DMS 273 (cell line): ENCODE results near the gene ETFBKMT.
"Not testable (repeated sequence)": the region's sequence is repeated elsewhere in the genome, so short reads cannot be mapped to it uniquely, and the experiment has no call there.

Experiments
- DNase-seq: peaks from one replicate; lab custom pipeline; 2025; ENCODE audit not compliant: unreplicated experiment; lab: John Stamatoyannopoulos, UW

The ETFBKMT gene

GRCh38 chr12:31655208-31655607, 4.3 kb upstream of the ETFBKMT start:
- no peak for DNase-seq

- DNase-seq: no peak
Measured at GRCh38 chr12:31655792-31656191, 3.7 kb upstream of the ETFBKMT start.

GRCh38 chr12:31658471-31659086, 909 bp upstream of the ETFBKMT start:
- no peak for DNase-seq

GRCh38 chr12:31662176-31662849, 2.8 kb downstream of the ETFBKMT start:
- no peak for DNase-seq

- DNase-seq: no peak
Measured at GRCh38 chr12:31663576-31663975, 4.1 kb downstream of the ETFBKMT start.

- no peak for DNase-seq
Measured at GRCh38 chr12:31664038-31664437, 4.5 kb downstream of the ETFBKMT start.

DNA sequence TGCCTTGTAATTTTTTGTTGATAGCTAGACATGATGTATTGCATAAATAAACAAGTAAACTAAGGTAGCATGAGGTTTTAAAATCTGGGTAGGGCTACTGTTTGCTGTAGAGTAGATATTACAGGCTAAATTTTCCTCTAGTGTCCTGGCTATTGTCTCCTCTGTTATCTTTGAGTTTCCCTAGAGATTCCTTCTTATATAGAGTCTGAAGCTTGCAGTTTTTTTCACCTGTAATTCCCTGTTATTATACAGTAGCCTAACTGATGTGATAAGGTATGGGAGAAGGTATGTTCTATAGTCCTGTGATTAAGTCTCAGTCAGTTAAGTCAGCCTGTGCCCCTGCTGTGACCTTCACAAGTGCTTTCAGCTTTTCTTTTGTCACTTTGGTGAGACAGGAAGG, 9.5 kb downstream of the ETFBKMT start:
- no peak for DNase-seq

DNA sequence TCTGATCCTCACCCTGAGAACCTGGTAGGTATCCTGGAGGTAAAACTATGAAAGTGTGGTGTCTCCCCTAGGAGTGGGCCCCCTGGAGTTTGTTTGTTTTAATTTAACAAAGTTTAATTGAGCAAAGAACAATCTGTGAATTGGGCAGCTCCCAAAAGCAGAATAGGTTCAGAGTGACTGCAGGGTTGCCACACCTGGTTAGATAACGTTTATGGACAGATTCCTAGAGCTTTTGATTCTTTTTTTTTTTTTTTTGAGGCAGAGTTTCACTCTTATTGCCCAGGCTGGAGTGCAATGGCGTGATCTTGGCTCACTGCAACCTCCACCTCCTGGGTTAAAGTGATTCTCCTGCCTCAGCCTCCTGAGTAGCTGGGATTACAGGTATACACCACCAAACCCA, 10.1 kb downstream of the ETFBKMT start:
- DNase-seq: not testable (repeated sequence)

- DNase-seq: no peak
Measured at GRCh38 chr12:31672521-31672920, 13.0 kb downstream of the ETFBKMT start.

GRCh38 chr12:31682136-31682962, 22.9 kb downstream of the ETFBKMT start:
- DNase-seq: peak; percentile 83

GRCh38 chr12:31685801-31686200, 26.3 kb downstream of the ETFBKMT start:
- DNase-seq: no peak

GRCh38 chr12:31687101-31687527, 27.6 kb downstream of the ETFBKMT start:
- DNase-seq: no peak

DNA sequence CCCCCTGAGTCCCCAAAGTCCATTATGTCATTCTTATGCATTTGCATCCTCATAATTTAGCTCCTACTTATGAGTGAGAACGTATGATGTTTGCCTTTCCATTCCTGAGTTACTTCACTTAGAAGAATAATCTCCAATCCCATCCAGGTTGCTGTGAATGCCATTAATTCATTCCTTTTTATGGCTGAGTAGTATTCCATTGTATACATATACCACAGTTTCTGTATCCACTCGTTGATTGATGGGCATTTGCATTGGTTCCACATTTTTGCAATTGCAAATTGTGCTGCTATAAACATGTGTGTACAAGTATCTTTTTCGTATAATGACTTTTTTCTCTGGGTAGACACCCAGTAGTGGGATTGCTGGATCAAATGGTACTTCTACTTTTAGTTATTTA, 30.4 kb downstream of the ETFBKMT start:
- not testable (repeated sequence) for DNase-seq

- peak; percentile 9 for DNase-seq
Measured at GRCh38 chr12:31702047-31702446, 42.6 kb downstream of the ETFBKMT start.

DNA sequence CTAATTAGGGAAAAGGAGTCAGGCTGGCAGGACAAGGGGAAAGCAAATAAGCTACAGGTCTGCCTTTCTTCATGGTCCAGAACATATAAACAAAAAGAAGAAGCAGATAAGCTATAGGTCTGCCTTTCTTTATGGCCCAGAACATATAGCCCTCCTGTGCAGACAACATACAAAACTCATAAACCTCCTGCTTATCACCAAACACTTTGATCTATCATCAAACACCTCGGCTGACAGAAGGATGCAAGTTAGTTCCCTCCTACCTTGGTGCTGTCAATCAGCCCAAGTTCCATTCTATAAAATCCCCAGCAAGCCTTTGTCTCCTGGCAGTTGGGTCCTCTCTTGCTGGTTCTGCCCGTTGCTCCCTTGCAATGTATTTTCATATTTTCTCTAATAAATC, 46.1 kb downstream of the ETFBKMT start:
- DNase-seq: no peak

DNA sequence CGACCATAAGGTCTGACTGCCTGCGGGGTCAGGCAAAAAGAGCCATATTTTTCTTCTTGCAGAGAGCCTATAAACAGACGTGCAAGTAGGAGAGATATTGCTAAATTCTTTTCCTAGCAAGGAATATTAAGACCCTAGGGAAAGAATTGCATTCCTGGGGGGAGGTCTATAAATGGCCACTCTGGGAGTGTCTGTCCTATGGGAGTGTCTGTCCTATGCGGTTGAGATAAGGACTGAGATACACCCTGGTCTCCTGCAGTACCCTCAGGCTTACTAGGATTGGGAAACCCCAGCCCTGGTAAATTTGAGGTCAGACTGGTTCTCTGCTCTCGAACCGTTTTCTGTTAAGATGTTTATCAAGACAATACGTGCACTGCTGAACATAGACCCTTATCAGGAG, 48.6 kb downstream of the ETFBKMT start:
- DNase-seq: not testable (repeated sequence)

- DNase-seq: no peak
Measured at GRCh38 chr12:31710021-31710818, 50.7 kb downstream of the ETFBKMT start.

DNA sequence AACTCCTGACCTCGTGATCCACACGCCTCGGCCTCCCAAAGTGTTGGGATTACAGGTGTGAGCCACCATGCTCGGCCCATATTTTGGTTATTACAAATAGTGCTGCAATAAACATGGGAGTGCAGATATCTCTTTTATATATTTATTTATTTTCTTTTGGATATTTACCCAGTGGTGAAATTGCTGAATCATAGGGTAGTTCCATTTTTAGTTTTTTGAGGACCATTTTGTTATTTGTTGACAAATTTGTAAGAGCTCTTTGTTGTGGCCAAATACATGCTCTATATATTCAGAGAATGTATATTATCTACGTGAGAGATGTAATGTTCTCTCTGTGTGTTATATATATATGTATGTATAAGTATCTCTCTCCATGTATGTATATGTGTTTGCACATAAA, 53.4 kb downstream of the ETFBKMT start:
- DNase-seq: no peak

- no peak for DNase-seq
Measured at GRCh38 chr12:31714406-31715271, 55.2 kb downstream of the ETFBKMT start.

- DNase-seq: no peak
Measured at GRCh38 chr12:31715283-31715825, 55.9 kb downstream of the ETFBKMT start.
